Measurements from ENCODE around the gene PGM5.

Gene PGM5

DNA sequence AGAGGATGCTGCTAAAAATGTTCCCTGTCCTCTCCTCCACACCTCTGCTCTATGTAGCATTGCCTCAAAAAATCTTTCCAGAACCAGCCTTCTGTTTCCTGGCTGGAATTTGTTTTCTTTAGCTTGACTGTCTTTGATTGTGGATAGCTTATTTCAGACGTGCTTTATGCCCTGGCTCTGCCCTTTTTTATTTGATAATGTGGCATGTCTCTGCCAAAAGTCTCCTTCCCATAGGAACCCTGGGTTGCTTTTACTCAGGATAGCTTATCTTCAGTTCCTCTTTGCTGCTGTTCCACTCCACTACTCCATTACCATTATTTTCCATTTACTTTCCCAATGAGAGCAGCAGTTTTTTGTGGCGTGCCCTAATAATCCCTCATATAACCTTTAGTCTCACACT, 185.2 kb downstream of the PGM5 start:
- no peak for DNase-seq

GRCh38 chr9:68545033-68545705, 188.8 kb downstream of the PGM5 start:
- no peak for DNase-seq

DNA sequence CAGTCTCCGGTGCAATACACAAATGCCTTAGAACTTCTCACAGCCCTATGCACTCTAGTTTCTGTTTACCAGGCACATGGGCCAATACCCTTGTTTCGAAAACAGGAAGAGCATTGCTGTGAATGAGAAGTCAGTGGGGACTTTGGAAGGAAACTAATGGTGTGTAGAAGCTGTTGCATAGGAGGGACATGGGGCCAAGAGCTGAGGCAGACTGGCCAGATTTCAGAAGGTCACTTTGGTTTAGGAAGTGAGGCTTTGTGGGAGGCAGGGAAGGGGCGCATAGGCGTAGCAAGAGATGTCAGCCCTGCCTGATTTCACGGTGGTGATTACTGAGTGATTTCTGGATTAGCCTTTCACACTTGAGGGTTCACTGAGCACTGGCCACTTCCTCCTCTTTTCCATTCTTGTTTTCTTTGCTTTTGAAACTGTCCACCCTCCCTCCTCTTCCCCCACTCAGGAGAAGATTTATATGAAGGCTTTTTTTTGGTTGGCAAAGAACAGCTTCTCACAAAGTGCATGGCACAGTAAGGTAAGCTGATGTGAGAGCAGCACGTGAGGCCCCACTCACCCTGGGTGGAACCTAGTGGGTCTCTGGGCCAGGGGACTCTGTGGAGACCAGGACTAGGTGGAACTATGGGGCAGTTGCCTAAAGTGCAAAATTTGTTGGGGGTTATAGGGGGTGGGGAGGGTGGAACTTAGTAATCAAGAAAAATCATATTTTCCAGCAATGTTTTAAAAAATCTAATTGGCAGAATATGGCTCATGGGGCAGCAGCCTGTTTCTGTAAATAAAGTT, 190.4 kb downstream of the PGM5 start:
- no peak for DNase-seq

DNA sequence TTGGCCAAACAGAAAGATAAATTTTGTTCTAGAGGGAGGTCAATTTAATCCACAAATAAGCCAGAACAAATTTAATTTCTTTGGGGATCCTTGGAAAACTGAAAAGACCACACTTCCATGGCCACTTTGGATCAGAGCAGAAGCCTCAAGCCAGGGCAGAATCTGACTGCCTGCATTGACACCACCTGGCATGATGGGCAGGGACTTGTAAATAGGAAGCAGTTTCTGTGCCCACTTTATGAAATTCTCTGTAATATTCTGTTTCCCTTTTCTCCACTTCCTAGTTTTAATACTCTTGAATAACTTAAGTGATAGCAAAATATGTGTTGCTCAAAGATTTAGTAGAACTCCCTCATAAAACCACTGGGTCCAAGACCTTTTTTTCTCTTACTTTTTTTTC, 191.0 kb downstream of the PGM5 start:
- no peak for DNase-seq

GRCh38 chr9:68548241-68548640, 191.8 kb downstream of the PGM5 start:
- DNase-seq = no peak

DNA sequence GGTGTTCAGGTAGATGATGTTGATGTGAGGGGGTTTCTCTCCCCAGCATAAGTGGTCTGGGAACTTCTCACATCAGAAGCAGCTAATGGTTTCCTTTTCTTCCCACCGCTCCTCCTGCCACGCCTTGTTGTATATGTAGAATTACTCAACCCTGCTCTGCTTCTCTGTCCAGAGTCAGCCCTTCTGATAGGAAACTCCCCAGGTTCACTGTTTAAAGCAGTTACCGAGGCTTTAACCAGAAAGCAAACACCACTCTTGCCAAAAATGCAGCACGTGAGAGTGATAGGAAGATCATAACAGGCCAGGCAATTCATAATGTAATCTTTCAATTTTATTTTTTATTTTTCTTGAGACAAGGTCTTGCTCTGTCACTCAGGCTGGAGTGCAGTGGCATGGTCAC, 194.8 kb downstream of the PGM5 start:
- no peak for DNase-seq

- DNase-seq = no peak
These were observed 196.5 kb downstream of the PGM5 start for GRCh38 chr9:68552700-68553476.

DNA sequence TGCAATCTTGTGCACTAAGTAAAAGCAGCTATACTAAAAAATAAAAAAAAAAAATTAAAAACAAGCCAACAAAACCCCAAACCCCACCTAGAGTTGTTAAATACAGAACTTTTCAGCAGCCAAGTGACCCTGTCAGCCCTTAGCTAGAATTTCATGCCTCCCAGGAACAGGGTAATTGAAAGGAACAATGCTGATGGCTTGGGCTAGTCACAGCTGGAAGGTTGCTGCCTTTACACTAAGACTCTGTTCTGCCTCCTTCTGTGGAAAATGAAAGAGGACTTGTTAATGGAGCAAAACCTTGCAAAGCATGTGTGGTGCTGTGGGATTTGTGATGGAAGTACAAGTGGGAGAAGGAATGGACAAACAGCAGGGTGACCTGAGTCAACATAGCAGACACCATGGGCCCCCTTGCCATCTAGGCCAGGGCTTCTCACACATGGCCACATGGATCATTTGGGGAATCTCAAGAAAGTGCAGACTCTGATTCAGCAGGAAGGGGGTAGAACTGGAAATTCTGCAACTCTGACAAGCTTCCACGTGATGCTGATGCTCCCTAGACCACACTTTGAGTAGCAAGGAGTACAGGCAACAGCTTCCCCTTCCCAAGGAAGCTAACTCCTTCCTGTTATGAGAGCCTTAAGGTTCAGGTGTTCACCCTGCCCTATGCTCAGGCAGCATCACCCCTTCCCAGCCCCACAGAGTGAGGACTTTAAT, 199.2 kb downstream of the PGM5 start:
- DNase-seq = no peak

GRCh38 chr9:68558545-68558944, 202.1 kb downstream of the PGM5 start:
- no peak for DNase-seq

GRCh38 chr9:68560071-68560844, 203.8 kb downstream of the PGM5 start:
- no peak for DNase-seq

DNA sequence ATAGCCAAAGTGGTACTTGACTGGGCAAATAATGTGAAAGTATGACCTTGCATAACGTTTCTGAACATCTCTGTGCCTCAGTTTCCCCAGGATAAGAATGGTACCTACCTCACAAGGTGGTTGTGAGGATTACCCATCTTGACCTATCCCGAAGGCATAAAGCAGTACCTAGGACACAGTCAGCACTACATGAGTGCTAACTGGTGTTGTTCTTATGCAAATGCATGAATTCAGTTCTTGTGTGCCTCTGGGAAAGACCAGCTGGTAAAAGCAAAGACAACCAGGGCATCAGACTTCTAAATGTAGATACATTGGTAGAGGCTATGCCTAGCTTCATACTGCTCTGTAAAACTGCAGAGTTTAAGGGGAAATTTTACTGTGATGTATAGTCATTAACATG, 206.1 kb downstream of the PGM5 start:
- DNase-seq = no peak

DNA sequence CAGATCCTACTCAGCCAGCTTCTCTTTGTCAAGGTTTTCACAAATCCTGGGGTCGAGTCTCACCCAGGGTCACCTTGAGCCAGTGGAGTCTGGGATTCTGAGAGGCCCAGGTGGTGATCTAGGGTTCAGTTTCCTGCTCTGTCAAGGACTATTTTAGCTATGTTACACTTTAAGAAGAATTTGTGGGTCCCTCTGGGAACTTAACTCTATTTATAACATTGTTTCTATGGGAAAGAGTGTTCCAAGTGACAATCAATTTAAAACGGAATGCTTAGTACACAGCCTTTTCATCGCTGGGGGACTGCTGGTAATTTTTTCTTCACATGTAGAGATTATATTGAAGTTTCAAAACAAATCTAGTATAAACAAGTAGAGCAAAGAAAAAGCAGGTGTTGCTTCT, 211.2 kb downstream of the PGM5 start:
- no peak for DNase-seq

- DNase-seq = no peak
These were observed 217.7 kb downstream of the PGM5 start for GRCh38 chr9:68574150-68574549.

DNA sequence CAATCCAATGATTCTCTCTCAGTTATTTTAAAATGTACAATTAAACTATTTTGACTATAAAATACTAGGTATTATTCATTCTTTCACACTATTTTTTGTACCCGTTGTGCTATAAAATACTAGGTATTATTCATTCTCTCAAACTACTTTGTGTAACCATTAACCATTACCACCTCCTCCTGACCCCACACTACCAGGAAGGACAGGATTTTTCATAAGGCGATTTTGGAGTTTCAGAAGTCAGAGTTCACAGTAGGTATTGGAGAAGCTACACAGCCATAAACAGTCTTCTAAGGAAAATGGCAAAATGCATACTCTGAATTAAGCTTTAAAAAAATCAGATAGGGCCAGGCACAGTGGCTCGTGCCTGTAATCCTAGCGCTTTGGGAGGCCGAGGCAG, 219.4 kb downstream of the PGM5 start:
- no peak for DNase-seq

GRCh38 chr9:68577774-68578591, 221.6 kb downstream of the PGM5 start:
- no peak for DNase-seq
